ENCODE results near the gene TMEM183A.

GRCh38 chr1:202966006-202966898 lies 40.9 kb upstream of the TMEM183A start:
- TF ChIP-seq CTCF (conservative IDR thresholded peaks at IDR 0.05; ENCODE audit: low read depth in 2 of 2), result no peak
- TF ChIP-seq POLR2AphosphoS5 (IDR thresholded peaks at IDR 0.05; ENCODE audit: low read depth), result no peak
- TF ChIP-seq EZH2phosphoT487 (IDR thresholded peaks at IDR 0.05; ENCODE audit: unreplicated experiment), result no peak
- TF ChIP-seq NANOG (IDR thresholded peaks at IDR 0.05; ENCODE audit: borderline replicate concordance), result no peak
- no peak for TF ChIP-seq ZNF331 (CRISPR knock-in tag; IDR thresholded peaks at IDR 0.05; ENCODE audit: low read depth)
- TF ChIP-seq EZH2 (IDR thresholded peaks at IDR 0.05; ENCODE audit: low read depth, unreplicated experiment), result no peak
- no peak for TF ChIP-seq CREB1 (CRISPR knock-in tag; IDR thresholded peaks at IDR 0.05; ENCODE audit: low read depth)
